BJ (cell line): ENCODE measurements around the gene KMT2C. TPM values are rescaled to one million over a fixed set of nuclear protein-coding genes. Genes with fewer than 3 reads are reported as not detected.

Experiments
- CTCF ChIA-PET: fragments of 350-600 bp; formaldehyde crosslinking; extraction: SDS; loops from one replicate; lab custom pipeline; 2021; ENCODE audit warnings: antibody characterized with exemption, inconsistent platforms; lab: Yijun Ruan, JAX
- POLR2A ChIA-PET: fragments of 300-600 bp; sonication (Branson Sonifier 250); formaldehyde crosslinking; extraction: SDS; loops from one replicate; lab custom pipeline; 2021; ENCODE audit warnings: antibody characterized with exemption; lab: Charles Lee
- DNase-seq: peaks from one replicate; pipeline ENCODE4 v3.0.0-alpha.2; 2011; ENCODE audit warnings: low read depth
- H3K27me3 ChIP-seq: 2 replicates; pipeline ENCODE4 v1.6.0; 2011; ENCODE audit warnings: low read length; ENCODE audit not compliant: control insufficient read depth, insufficient read depth
- H3K36me3 ChIP-seq: 2 replicates; pipeline ENCODE4 v1.5.1; 2011; ENCODE audit warnings: low read length; ENCODE audit not compliant: control insufficient read depth, insufficient read depth
- H3K4me3 ChIP-seq: 2 replicates; pipeline ENCODE4 v1.5.1; 2011; ENCODE audit warnings: low read depth, mild to moderate bottlenecking, control low read depth, low read length
- CTCF ChIP-seq: IDR thresholded peaks from 2 replicates; pipeline ENCODE4 v1.5.1; 2011; ENCODE audit warnings: low read depth, mild to moderate bottlenecking, control low read depth, inconsistent platforms, low read length, moderate library complexity; ENCODE audit not compliant: insufficient read depth
- polyA plus RNA-seq: library from polyadenylated mRNA; depleted of rRNA; stranded (reverse); fragments of >200 nt; gene quantifications from 2 replicates; pipeline ENCODE4 v1.2.3, GENCODE V29; 2011; rRNA removed
- small RNA-seq: library from RNA; depleted of rRNA; stranded (forward); fragments of <200 nt; gene quantifications from one replicate; pipeline ENCODE3, GENCODE V24; 2012; ENCODE audit warnings: low replicate concordance, low read depth; ENCODE audit not compliant: insufficient read length

KMT2C gene
- polyA plus RNA-seq, 1 experiment = 6.9 TPM

GRCh38 chr7:152085131-152085530 is 350.7 kb downstream of the KMT2C start:
- POLR2A ChIA-PET = no interaction called here

More at GRCh38 chr7:152085131-152085530, 350.7 kb downstream of the KMT2C start:
- no peaks in the 10 kb centered on the region for H3K27me3 ChIP-seq
- CTCF ChIA-PET = no interaction called here
- no peaks in the 10 kb centered on the region for H3K36me3 ChIP-seq
- no peak for DNase-seq
- H3K4me3 ChIP-seq = no peak overlapping the region
- no peak for TF ChIP-seq CTCF

Small RNA genes within 50 kb of the gene (small RNA-seq; reads per million reads assigned to genes)
- gene AC104692.1 (not detected), gene AC104692.2 (not detected), gene RF00019 (not detected)

Other genes starting within 250 kb of the KMT2C start
- gene XRCC2, start 240.1 kb upstream of the KMT2C start, polyA plus RNA-seq = 0.97 and 1.6 TPM in 2 replicates